Endothelial cell of umbilical vein (primary cell): Measurements from ENCODE around the gene SAMD14. TPM values are rescaled to one million over a fixed set of nuclear protein-coding genes. Genes with fewer than 3 reads are reported as not detected.

ENCODE experiments used
- BruUV-seq: library from RNA; stranded (reverse); fragments of 400-500 nt; replicated peaks from 2 replicates; lab custom pipeline; 2021; lab: Mats Ljungman, UMichigan
- CTCF ChIA-PET: fragments of 300-600, 350-600 bp; sonication (Branson Sonifier 250); formaldehyde crosslinking; loops from one replicate; lab custom pipeline; 2021; ENCODE audit warnings: antibody characterized with exemption, inconsistent platforms; lab: Charles Lee
- POLR2A ChIA-PET: fragments of 300-600, 350-600 bp; sonication (Branson Sonifier 250); formaldehyde crosslinking; loops from one replicate; lab custom pipeline; 2021; ENCODE audit warnings: antibody characterized with exemption, inconsistent platforms; lab: Charles Lee
- DNase-seq: peaks from one replicate; pipeline ENCODE4 v3.0.0-alpha.2; 2011; ENCODE audit warnings: low read depth, low spot score
- FAIRE-seq: peaks from 2 replicates; lab custom pipeline; 2011; peaks lifted over from hg19 to GRCh38; lab: Jason Lieb, UNC
- H2AFZ ChIP-seq: 2 replicates; pipeline ENCODE4 v1.6.0; 2012; ENCODE audit warnings: low read depth, low read length, control low read depth, inconsistent platforms
- H3K27ac ChIP-seq: 2 replicates; pipeline ENCODE4 v1.5.1; 2011; ENCODE audit warnings: low read depth, mild to moderate bottlenecking, control low read depth, low read length, moderate library complexity; ENCODE audit not compliant: insufficient read depth
- H3K27me3 ChIP-seq, 2 experiments: 2 replicates each; pipeline versions ENCODE4 v1.6.0 to v1.6.1; 2011; ENCODE audit warnings: low read length in 2 of 2, mixed read lengths in 1 of 2; ENCODE audit not compliant: control insufficient read depth in 2 of 2, insufficient read depth in 2 of 2
- H3K36me3 ChIP-seq, 2 experiments: 2 replicates in 1 of 2; 3 replicates in 1 of 2; pipeline ENCODE4 v1.5.1; 2011; ENCODE audit warnings: low read length in 2 of 2, mild to moderate bottlenecking in 1 of 2, moderate library complexity in 1 of 2; ENCODE audit not compliant: control insufficient read depth in 2 of 2, insufficient read depth in 2 of 2; ENCODE audit errors: extremely low read depth in 1 of 2
- H3K4me1 ChIP-seq: 3 replicates; pipeline ENCODE4 v1.5.1; 2011; ENCODE audit warnings: mild to moderate bottlenecking, low read length; ENCODE audit not compliant: control insufficient read depth, insufficient read depth; ENCODE audit errors: extremely low read depth
- H3K4me2 ChIP-seq: 2 replicates; pipeline ENCODE4 v1.6.1; 2011; ENCODE audit warnings: low read length, control low read depth, mixed read lengths; ENCODE audit not compliant: insufficient read depth
- H3K4me3 ChIP-seq, 3 experiments: fragments of 200-600 bp in 1 of 3; sonication (generic), shearing (Covaris generic) in 1 of 3; replicated peaks in 1 of 3; 2 replicates each; pipeline ENCODE4 v1.5.1; 2011 to 2016; ENCODE audit warnings: control low read depth in 3 of 3, low read length in 3 of 3, mild to moderate bottlenecking in 2 of 3, inconsistent platforms in 1 of 3, low read depth in 1 of 3, moderate library complexity in 1 of 3; ENCODE audit not compliant: insufficient read depth in 1 of 3
- H3K79me2 ChIP-seq: 2 replicates; pipeline ENCODE4 v1.6.0; 2012; ENCODE audit warnings: low read length, inconsistent platforms; ENCODE audit not compliant: control insufficient read depth, insufficient read depth
- H3K9ac ChIP-seq: replicated peaks from 2 replicates; pipeline ENCODE3; 2011; ENCODE audit warnings: low read length, control low read depth; ENCODE audit not compliant: insufficient read depth; ENCODE audit errors: extremely low read depth
- H3K9me1 ChIP-seq: replicated peaks from 3 replicates; pipeline ENCODE4 v1.6.0; 2011; ENCODE audit warnings: mild to moderate bottlenecking, low read length; ENCODE audit not compliant: control insufficient read depth, insufficient read depth; ENCODE audit errors: extremely low read depth
- H3K9me3 ChIP-seq: replicated peaks from 2 replicates; pipeline ENCODE4 v1.5.1; 2012; ENCODE audit warnings: low read length, inconsistent platforms; ENCODE audit not compliant: control insufficient read depth, insufficient read depth
- H4K20me1 ChIP-seq: replicated peaks from 2 replicates; pipeline ENCODE3; 2011; ENCODE audit warnings: mild to moderate bottlenecking, low read length; ENCODE audit not compliant: control insufficient read depth, insufficient read depth; ENCODE audit errors: extremely low read depth
- CTCF ChIP-seq, 2 donors: IDR thresholded peaks; 1 replicate in 1 of 2; 2 replicates in 1 of 2; pipeline ENCODE4 v1.5.1; 2011; ENCODE audit warnings: low read length in 2 of 2, mild to moderate bottlenecking in 2 of 2, moderate library complexity in 2 of 2, control low read depth in 1 of 2, inconsistent platforms in 1 of 2, low read depth in 1 of 2; ENCODE audit not compliant: insufficient read depth in 1 of 2; ENCODE audit errors: extremely low read depth in 1 of 2
- EZH2 ChIP-seq: IDR thresholded peaks from 2 replicates; pipeline ENCODE4 v1.6.1; 2012; ENCODE audit warnings: borderline replicate concordance, low read depth, mild to moderate bottlenecking, moderate library complexity, low read length, inconsistent platforms; ENCODE audit not compliant: severe bottlenecking
- FOS ChIP-seq: IDR thresholded peaks from 2 replicates; pipeline ENCODE4 v1.6.1; 2011; ENCODE audit warnings: mild to moderate bottlenecking, low read length, moderate library complexity, borderline replicate concordance; ENCODE audit not compliant: insufficient read depth
- GATA2 ChIP-seq: IDR thresholded peaks from 2 replicates; pipeline ENCODE4 v1.7.0; 2011; ENCODE audit warnings: low read depth, mild to moderate bottlenecking, moderate library complexity, mixed read lengths, low read length; ENCODE audit not compliant: insufficient read length, insufficient read depth
- JUN ChIP-seq: IDR thresholded peaks from 2 replicates; pipeline ENCODE4 v1.6.1; 2011; ENCODE audit warnings: borderline replicate concordance, low read depth; ENCODE audit not compliant: insufficient read length, insufficient read depth
- MAX ChIP-seq: IDR thresholded peaks from 2 replicates; pipeline ENCODE4 v1.6.1; 2011; ENCODE audit not compliant: insufficient read depth, insufficient read length
- MYC ChIP-seq: IDR thresholded peaks from one replicate; pipeline ENCODE4 v1.6.1; 2011; ENCODE audit warnings: mild to moderate bottlenecking, low read depth, low read length
- POLR2A ChIP-seq: IDR thresholded peaks from 2 replicates; pipeline ENCODE4 v1.6.1; 2012; ENCODE audit warnings: low read depth, mild to moderate bottlenecking, control low read depth, low read length
- POLR2AphosphoS5 ChIP-seq: IDR thresholded peaks from 2 replicates; pipeline ENCODE4 v1.6.1; 2012; ENCODE audit warnings: low read depth, mild to moderate bottlenecking, control low read depth, low read length, moderate library complexity; ENCODE audit not compliant: insufficient read depth
- dilution Hi-C: fragments of 300-500 bp; cut with MboI; formaldehyde crosslinking; loops from one replicate; pipeline ENCODE4 v1.15.0; 2019; ENCODE audit warnings: low sequenced_read_pairs; ENCODE audit not compliant: extremely low pct_ligation_motif_present
- intact Hi-C: fragments of 100-400 bp; cut with micrococcal nuclease; formaldehyde crosslinking; loops from one replicate; pipeline ENCODE4 v1.10.0; 2022
- polyA plus RNA-seq, 4 experiments: library from polyadenylated mRNA; depleted of rRNA in 3 of 4; stranded (reverse) in 3 of 4; unstranded in 1 of 4; fragments of >200 nt; gene quantifications; 2 replicates each; pipeline versions ENCODE4 v1.2.1 to v1.2.3, GENCODE V29; 2011 to 2012; ENCODE audit warnings: missing spikeins in 1 of 4
- total RNA-seq: library from RNA; stranded (reverse); gene quantifications from 2 replicates; pipeline ENCODE4 v1.2.3, GENCODE V29; 2021

SAMD14 gene
- total and polyA plus RNA-seq, 2 donors (not counting 3 experiments of a cell fraction or from before 2014, with no cell fraction given): 6.8 to 15.6 TPM

GRCh38 chr17:50098583-50098982 is 31.4 kb downstream of the SAMD14 start:
- intact Hi-C loops (no loop called here), dilution Hi-C loops (no loop called here)
- no peaks in the 10 kb centered on the region for H3K9me1 ChIP-seq
- FAIRE-seq (no peak), DNase-seq (no peak)
- ChIA-PET POLR2A (no interaction called here), CTCF (interaction anchor here (1.3 to 2.1 kb wide), 3 partner anchors 11 to 71 kb away, joined by 3 to 5 read pairs (median 4); no protein-coding TSS in a partner anchor)
- no peak overlapping the region for H3K4me2 ChIP-seq
- H4K20me1 ChIP-seq: no peaks in the 10 kb centered on the region
- H3K4me3 ChIP-seq: no peak overlapping the region
- BruUV-seq: no TSS peak
- no peaks in the 10 kb centered on the region for H3K27me3 ChIP-seq
- no peak overlapping the region for H3K27ac ChIP-seq
- peaks cover 10% of the 10 kb centered on the region for H3K4me1 ChIP-seq
- H2AFZ ChIP-seq: no peak overlapping the region
- H3K79me2 ChIP-seq: no peaks in the 10 kb centered on the region
- H3K9ac ChIP-seq: no peak overlapping the region
- H3K9me3 ChIP-seq: no peaks in the 10 kb centered on the region
- no peak for TF ChIP-seq CTCF (IDR thresholded peaks at IDR 0.05; ENCODE audit: extremely low read depth in 1 of 2, insufficient read depth in 1 of 2, low read depth in 1 of 2, low read length in 2 of 2)
- no peak for TF ChIP-seq FOS
- TF ChIP-seq EZH2: no peak
- TF ChIP-seq POLR2A: no peak
- no peak for TF ChIP-seq MYC
- no peak for TF ChIP-seq POLR2AphosphoS5
- no peak for TF ChIP-seq GATA2
- TF ChIP-seq JUN: no peak
- TF ChIP-seq MAX: no peak
- peaks cover 0 to 5% of the 10 kb centered on the region in 2 experiments for H3K36me3 ChIP-seq
